Neural crest cell (in vitro differentiated cells): ENCODE results near the gene GABRB1. TPM values are rescaled to one million over a fixed set of nuclear protein-coding genes. Genes with fewer than 3 reads are reported as not detected.

ENCODE experiments used
- DNase-seq: peaks from one replicate; pipeline ENCODE4 v3.0.0; 2021; ENCODE audit warnings: low read depth, mixed read lengths, low spot score
- H3K27ac Mint-ChIP-seq: one replicate; pipeline ENCODE4 v1.8.0; 2021; ENCODE audit warnings: mild to moderate bottlenecking, mixed read lengths; ENCODE audit not compliant: unreplicated experiment
- H3K27me3 Mint-ChIP-seq: 2 replicates; pipeline ENCODE4 v1.8.0; 2021; ENCODE audit warnings: low read depth, mild to moderate bottlenecking, mixed read lengths
- H3K36me3 Mint-ChIP-seq: 2 replicates; pipeline ENCODE4 v1.8.0; 2021; ENCODE audit warnings: low read depth, mild to moderate bottlenecking, mixed read lengths
- H3K4me1 Mint-ChIP-seq: 2 replicates; pipeline ENCODE4 v1.8.0; 2021; ENCODE audit warnings: mixed read lengths
- H3K4me3 Mint-ChIP-seq: one replicate; pipeline ENCODE4 v1.8.0; 2021; ENCODE audit warnings: mild to moderate bottlenecking, mixed read lengths
- H3K9me3 Mint-ChIP-seq: 2 replicates; pipeline ENCODE4 v1.8.0; 2021; ENCODE audit warnings: mixed read lengths
- long read RNA-seq: library from polyadenylated mRNA; unstranded; transcript quantifications from one replicate; pipeline ENCODE4 v2.0.0, GENCODE V29; 2020
- total RNA-seq: library from RNA; stranded (reverse); gene quantifications from 2 replicates; pipeline ENCODE4 v1.2.1, GENCODE V29; 2021
- TF ChIP-seq, protein P1 (sequence below): fragments of 200-600 bp; sonication (generic); conservative IDR thresholded peaks from 2 replicates; pipeline ENCODE4 v1.5.0; 2021; ENCODE audit warnings: antibody characterized with exemption, mild to moderate bottlenecking

GABRB1 gene
- not detected in 2 replicates for total RNA-seq
- long read RNA-seq, result 0 reads

DNA sequence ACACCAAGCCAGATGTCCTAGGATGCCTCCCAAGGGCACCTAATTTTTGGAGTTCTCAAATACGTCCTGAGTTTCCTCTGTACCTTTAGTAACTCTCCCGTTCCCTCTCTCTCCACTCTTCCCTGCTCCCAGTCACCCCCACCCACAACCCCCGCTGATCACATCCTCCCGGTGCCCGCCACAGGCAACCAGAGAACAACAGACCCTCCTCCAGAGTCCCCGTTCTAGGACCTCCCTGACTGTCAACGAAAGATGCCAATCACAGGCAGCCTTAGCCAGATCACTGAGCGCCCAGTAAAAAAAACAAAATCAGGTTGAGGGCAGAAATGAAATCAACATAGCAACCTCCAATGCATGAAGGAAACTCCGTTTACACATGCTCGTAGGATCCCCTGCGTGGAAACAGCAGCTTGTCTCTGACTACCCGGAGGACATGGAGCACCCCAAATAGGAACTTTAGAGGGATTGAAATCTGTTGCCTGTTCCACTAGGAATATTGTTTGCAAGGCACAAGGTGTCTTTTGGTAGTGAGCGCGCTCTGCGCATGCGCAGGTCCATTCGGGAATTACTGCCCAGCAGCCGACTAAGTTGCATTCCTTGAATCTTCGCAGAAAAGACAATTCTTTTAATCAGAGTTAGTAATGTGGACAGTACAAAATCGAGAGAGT, at the start of gene GABRB1:
GABRB1 (plus strand) TSS at position 557 of the 668 bp plus-strand sequence.
- TF ChIP-seq, protein P1, sequence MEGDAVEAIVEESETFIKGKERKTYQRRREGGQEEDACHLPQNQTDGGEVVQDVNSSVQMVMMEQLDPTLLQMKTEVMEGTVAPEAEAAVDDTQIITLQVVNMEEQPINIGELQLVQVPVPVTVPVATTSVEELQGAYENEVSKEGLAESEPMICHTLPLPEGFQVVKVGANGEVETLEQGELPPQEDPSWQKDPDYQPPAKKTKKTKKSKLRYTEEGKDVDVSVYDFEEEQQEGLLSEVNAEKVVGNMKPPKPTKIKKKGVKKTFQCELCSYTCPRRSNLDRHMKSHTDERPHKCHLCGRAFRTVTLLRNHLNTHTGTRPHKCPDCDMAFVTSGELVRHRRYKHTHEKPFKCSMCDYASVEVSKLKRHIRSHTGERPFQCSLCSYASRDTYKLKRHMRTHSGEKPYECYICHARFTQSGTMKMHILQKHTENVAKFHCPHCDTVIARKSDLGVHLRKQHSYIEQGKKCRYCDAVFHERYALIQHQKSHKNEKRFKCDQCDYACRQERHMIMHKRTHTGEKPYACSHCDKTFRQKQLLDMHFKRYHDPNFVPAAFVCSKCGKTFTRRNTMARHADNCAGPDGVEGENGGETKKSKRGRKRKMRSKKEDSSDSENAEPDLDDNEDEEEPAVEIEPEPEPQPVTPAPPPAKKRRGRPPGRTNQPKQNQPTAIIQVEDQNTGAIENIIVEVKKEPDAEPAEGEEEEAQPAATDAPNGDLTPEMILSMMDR, result no peak
- H3K4me3 Mint-ChIP-seq, result peak within 1 kb of the TSS; percentile 77
- no peak within 1 kb of the TSS for H3K27ac Mint-ChIP-seq
- H3K4me1 Mint-ChIP-seq, result peaks cover 11% of the 10 kb centered on the region
- peak; percentile 62 for DNase-seq
- H3K9me3 Mint-ChIP-seq, result no peaks in the 10 kb centered on the region
- H3K27me3 Mint-ChIP-seq, result peaks cover 58% of the 10 kb centered on the region
- H3K36me3 Mint-ChIP-seq, result no peaks in the 10 kb centered on the region

DNA sequence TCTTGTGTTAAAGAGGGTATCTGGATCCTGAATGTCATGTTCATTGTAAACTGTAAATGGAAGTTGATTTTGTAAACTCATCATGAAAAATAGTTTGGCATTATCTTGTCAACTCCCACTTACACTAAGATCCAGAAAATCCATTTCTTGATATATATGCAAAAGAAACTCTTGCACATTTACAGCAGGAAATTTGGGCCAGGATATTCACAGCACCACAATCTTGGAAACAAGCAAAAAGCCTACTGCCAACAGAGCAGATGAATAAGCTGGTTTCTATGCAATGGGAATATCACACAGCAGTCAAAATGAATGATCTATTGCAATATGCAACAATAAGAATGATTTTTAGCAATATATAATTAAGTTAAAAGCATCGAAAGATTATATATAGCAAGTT, 46.6 kb upstream of the GABRB1 start:
- no peak for DNase-seq
- no peak overlapping the region for H3K27ac Mint-ChIP-seq
- TF ChIP-seq, protein P1, result no peak
- no peaks in the 10 kb centered on the region for H3K9me3 Mint-ChIP-seq
- H3K36me3 Mint-ChIP-seq, result no peaks in the 10 kb centered on the region
- no peaks in the 10 kb centered on the region for H3K4me1 Mint-ChIP-seq
- no peak overlapping the region for H3K4me3 Mint-ChIP-seq
- H3K27me3 Mint-ChIP-seq, result peaks cover 27% of the 10 kb centered on the region

DNA sequence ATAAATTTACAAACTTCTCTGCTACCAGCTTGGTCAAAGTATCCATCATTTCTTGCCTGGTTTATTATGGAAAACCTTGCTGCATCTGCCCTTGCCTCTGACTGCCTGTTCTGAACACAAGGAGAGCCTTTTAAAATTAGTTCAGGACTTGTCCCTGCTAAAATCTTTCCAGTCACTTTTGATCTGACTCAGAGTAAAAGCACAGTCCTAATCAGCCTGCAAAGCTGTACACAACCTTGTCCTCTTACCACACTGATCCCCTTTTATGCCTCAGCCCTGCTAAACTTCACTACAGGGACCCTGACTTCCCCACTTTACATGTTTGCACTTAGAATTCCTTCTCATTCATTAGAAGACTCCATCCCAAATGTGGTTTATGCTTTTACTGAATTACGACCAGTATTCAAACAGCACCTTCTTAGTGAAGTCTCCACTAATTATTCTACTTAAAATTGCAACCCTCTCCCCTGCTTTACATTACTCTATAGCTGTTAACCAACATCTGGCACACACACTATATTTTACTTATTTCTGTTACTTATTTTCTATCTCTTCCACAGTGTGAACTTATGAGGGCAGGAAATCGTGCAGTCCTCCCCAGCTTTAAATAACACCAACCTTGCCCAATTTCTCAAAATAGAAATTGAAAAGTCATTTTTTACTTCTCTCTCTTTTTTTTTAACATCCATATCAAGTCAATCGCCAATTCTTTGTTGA, 44.3 kb upstream of the GABRB1 start:
- no peak overlapping the region for H3K4me3 Mint-ChIP-seq
- DNase-seq, result no peak
- TF ChIP-seq, protein P1, result no peak
- H3K9me3 Mint-ChIP-seq, result no peaks in the 10 kb centered on the region
- peaks cover 16% of the 10 kb centered on the region for H3K27me3 Mint-ChIP-seq
- H3K36me3 Mint-ChIP-seq, result no peaks in the 10 kb centered on the region
- no peak overlapping the region for H3K27ac Mint-ChIP-seq
- no peaks in the 10 kb centered on the region for H3K4me1 Mint-ChIP-seq

DNA sequence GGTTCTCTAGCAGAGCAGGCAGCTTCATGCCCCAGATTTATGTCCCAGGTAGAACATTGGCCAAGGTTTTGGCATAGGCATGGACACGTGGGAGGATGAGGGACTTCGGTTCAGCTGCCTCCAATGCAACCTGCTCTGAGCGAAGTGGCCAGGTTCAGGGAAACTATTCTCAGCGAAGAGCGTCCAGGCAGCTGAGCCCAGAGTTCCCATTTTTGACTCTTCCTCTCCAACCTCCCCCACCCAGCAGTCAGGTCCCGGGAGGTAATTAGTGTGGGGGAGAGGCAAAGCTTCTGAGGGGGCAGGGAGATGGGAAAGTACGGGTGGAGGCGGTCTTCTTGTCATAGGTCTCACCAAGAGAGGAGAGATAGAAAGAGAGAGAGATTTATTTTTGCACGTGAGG, 39.0 kb upstream of the GABRB1 start:
- peak overlapping the region; percentile 42 for H3K4me3 Mint-ChIP-seq
- TF ChIP-seq, protein P1, result no peak
- H3K4me1 Mint-ChIP-seq, result no peaks in the 10 kb centered on the region
- H3K27me3 Mint-ChIP-seq, result no peaks in the 10 kb centered on the region
- no peak for DNase-seq
- no peaks in the 10 kb centered on the region for H3K36me3 Mint-ChIP-seq
- no peak overlapping the region for H3K27ac Mint-ChIP-seq
- H3K9me3 Mint-ChIP-seq, result no peaks in the 10 kb centered on the region

DNA sequence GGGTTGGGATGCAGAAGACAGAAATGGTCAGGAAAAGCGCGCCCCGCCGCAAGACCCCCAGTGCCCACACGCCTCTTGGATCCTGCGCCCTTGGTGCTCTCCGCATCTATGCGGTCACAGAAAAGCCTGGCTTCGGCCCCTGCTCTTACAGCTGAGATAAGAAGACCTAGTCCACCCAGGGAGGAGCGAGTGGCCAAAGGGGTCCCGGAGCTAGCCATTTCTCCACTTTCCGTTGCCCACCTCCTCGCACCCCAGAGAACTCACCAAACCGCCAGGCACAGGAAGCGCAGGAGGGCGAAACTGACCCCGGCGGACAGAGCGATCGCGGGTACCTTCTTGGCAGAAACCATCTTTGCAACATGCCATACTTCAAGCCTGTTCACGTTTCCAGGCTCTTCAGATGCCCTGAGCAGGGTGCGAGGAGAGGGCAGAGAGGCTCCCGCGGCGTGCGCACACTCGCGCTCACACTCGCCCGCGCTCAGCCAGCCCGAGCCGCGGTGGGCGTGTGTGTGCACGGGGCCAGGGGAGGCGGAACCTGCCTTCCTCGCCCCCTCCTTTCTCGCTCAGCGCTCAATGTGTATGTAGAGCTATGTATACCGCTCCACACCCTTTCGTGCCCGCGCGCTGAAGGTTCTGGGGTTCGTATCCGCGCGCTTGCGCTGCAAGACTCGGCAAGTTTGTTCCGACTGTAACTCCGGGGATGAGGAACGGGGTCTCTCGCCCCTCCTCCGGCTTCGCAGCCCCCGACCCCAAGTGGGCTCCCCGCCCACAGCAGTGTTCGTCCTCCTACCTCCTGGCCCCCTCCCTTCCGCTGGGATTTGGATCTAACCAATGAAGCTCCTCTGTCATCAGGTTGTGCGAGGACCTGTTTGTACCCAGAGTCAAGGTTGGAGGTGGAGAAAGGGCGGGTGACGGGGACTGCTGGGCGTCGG, 38.0 kb upstream of the GABRB1 start, which contains the start of gene GABRA4:
GABRA4 (minus strand) TSS at position 507 of the 932 bp plus-strand sequence; CDS start at position 350, 157 bp downstream.
- no peak within 1 kb of the TSS for H3K27ac Mint-ChIP-seq
- TF ChIP-seq, protein P1, result no peak
- no peaks in the 10 kb centered on the region for H3K9me3 Mint-ChIP-seq
- no peaks in the 10 kb centered on the region for H3K36me3 Mint-ChIP-seq
- no peaks in the 10 kb centered on the region for H3K4me1 Mint-ChIP-seq
- H3K4me3 Mint-ChIP-seq, result peak within 1 kb of the TSS; percentile 42
- peak; percentile 2 for DNase-seq
- no peaks in the 10 kb centered on the region for H3K27me3 Mint-ChIP-seq
